DMS79 treated with DMSO at 0.1 percent for 48 hours (cell line): ENCODE data around the gene FBXO11.
"Not testable (repeated sequence)": the region's sequence is repeated elsewhere in the genome, so short reads cannot be mapped to it uniquely, and the experiment has no call there.

Experiments
- DNase-seq: peaks from one replicate; lab custom pipeline; 2025; lab: John Stamatoyannopoulos, UW

Gene FBXO11

GRCh38 chr2:47897883-47898731 is 8.2 kb downstream of the FBXO11 start:
- DNase-seq, result no peak

GRCh38 chr2:47897191-47897882 is 9.0 kb downstream of the FBXO11 start:
- DNase-seq, result not testable (repeated sequence)

- DNase-seq, result no peak
These were observed 9.8 kb downstream of the FBXO11 start for GRCh38 chr2:47896450-47896968.

GRCh38 chr2:47893771-47894170 is 12.5 kb downstream of the FBXO11 start:
- no peak for DNase-seq

- DNase-seq, result no peak
These were observed 14.0 kb downstream of the FBXO11 start for GRCh38 chr2:47892338-47892730.

- no peak for DNase-seq
These were observed 14.6 kb downstream of the FBXO11 start for GRCh38 chr2:47891369-47892337.

- DNase-seq, result no peak
These were observed 15.5 kb downstream of the FBXO11 start for GRCh38 chr2:47890711-47891368.

- DNase-seq, result no peak
These were observed 17.6 kb downstream of the FBXO11 start for GRCh38 chr2:47888581-47889280.

GRCh38 chr2:47876912-47877311 is 29.4 kb downstream of the FBXO11 start:
- DNase-seq, result no peak

GRCh38 chr2:47872941-47873340 is 33.4 kb downstream of the FBXO11 start:
- DNase-seq, result no peak

GRCh38 chr2:47870641-47871540 is 35.4 kb downstream of the FBXO11 start:
- DNase-seq, result no peak

GRCh38 chr2:47869859-47870595 is 36.3 kb downstream of the FBXO11 start:
- DNase-seq, result no peak

- no peak for DNase-seq
These were observed 37.5 kb downstream of the FBXO11 start for GRCh38 chr2:47868611-47869352.

GRCh38 chr2:47867205-47867604 is 39.1 kb downstream of the FBXO11 start:
- peak; percentile 19 for DNase-seq

GRCh38 chr2:47864566-47864965 is 41.7 kb downstream of the FBXO11 start:
- DNase-seq, result no peak

GRCh38 chr2:47862949-47863348 is 43.3 kb downstream of the FBXO11 start:
- no peak for DNase-seq

- DNase-seq, result not testable (repeated sequence)
These were observed 53.1 kb downstream of the FBXO11 start for GRCh38 chr2:47853067-47853777.

GRCh38 chr2:47850198-47850597 is 56.1 kb downstream of the FBXO11 start:
- no peak for DNase-seq
